HG03159 (cell line): Measurements from ENCODE around the gene SBK1.
A peak's percentile ranks its signal among the peaks of the same experiment; 100 is the strongest.
"Not testable (repeated sequence)": the region's sequence is repeated elsewhere in the genome, so short reads cannot be mapped to it uniquely, and the experiment has no call there.

Source experiments
- ATAC-seq: cut with Tn5 transposase; IDR thresholded peaks from one replicate; pipeline ENCODE4 v1.9.1; 2021; ENCODE audit warnings: mild to moderate bottlenecking, moderate library complexity; ENCODE audit not compliant: unreplicated experiment

The SBK1 gene

DNA sequence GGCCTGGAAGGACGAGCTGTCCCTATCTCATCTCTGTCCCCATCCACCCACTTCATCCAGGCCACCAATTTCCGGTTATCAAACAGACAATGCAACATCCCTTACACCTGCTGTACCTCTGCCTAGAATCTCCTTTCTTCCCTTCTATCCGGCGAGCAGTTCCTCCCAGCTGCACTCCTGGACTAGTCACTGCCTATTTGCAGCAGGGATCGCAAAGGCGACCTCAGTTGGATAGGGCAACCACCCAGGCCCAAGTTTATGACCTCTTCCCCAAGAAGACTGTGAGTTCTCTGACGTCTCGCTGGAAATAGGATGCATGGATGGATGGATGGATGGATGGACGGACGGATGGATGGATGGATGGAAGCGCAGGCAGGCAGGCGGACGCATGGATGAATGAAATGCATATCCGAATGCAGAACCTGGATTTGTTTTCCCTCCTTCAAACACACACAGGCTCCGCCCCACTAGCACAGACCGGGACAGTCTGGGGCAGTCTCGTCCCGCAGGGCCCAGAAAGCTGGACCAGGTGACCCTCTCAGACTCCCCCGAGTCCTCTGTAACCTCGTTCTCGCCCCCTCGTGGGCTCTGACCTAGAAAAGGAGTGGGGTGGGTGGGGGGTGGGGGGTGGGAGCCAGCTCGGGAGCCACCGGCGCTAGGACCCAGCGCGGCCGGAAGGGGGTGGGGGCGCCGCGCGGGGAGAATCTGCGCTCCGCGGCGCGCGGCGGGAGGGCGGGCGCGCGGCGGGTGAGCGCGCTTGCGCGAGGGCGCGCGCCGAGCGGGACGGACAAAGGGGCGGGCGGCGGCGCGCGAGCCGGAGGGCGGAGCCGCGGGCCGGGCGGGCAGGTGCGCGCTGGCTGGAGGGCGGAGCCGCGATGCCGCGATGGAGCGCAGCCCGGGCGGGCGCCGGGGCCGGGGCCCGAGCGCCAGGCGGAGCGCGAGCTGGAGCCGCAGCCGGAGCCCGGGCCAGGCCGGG is at the start of gene SBK1:
Gene SBK1 (plus strand): TSS at position 875 of the 976 bp plus-strand sequence. CDS start 24,867 bp downstream, outside the sequence.
- ATAC-seq = peak; percentile 86

DNA sequence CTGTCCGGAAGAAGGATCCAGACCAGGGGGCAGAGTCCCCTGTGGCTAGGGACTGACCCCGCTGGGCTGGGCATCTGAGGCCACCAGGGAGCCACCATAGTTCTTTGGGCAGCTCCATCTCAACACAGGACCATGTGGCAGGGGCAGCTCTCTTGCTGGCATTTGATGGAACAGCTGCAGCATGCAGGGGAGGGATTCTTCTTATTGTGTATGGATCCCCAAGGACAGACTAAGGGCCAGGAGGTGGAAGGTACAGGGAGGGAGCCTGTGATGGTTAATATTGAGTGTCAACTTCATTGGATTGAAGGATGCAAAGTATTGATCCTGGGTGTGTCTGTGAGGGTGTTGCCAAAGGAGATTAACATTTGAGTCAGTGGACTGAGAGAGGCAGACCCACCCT is 42.8 kb upstream of the SBK1 start:
- ATAC-seq = not testable (repeated sequence)

- ATAC-seq = no peak
Measured at GRCh38 chr16:28250999-28251398, 41.3 kb upstream of the SBK1 start.

- ATAC-seq = no peak
Measured at GRCh38 chr16:28254158-28254557, 38.2 kb upstream of the SBK1 start.

GRCh38 chr16:28255838-28256237 is 36.5 kb upstream of the SBK1 start:
- ATAC-seq = no peak

- no peak for ATAC-seq
Measured at GRCh38 chr16:28257256-28257655, 35.1 kb upstream of the SBK1 start.

DNA sequence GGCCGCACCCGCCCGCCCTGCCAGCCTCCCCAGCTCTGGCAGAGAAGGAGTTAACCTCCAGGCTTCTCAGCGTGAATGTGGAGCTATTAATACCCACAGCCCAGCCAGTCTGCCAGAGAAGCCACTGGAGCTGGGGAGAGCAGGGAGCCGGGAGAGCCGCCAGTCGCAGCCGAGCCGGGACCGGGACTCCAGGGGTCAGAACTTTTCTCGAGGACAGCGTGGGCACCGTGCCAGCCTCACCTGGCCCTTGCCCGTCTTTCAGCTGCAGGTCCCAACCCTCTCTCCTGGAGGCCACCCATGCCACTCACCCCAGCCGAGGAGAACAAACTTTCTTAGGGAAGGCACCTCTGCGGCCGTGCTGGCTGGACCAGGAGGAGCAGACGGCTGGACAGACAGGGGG is 33.8 kb upstream of the SBK1 start:
- ATAC-seq = no peak

DNA sequence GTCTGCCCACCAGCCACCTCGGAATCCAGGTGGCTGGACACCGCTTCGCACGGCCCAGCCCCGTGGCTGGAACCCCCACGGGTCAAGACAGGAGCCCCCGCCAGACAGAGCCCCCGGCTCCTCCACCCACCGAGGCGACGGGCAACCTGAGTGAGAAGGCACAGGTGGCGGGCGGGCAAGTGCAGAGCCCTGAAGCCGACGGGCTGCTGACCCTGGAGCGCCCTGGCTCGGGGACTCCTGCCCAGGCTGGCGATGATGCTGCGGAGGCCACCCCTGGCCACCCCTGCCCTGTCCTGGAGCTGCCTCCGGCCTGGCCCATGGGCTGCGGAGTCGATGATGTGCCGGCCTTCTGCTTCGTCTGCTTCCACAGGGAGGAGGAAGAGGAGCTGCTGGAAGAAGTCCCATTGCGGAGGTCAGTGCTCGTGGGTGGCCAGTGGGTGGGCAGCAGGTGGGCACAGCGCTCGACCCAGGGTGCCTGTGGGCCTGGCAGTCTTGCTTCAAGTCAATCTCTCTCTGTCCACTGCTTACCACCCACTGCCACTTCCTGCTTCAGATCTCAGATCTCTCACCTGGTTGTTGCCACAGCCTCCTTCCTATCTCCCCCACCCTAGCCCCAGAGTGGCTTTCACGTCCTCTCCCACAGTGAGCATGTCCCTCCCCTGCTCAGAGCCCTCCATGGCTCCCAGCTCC is 33.1 kb upstream of the SBK1 start:
- ATAC-seq = no peak

- no peak for ATAC-seq
Measured at GRCh38 chr16:28259781-28260150, 32.6 kb upstream of the SBK1 start.

- no peak for ATAC-seq
Measured at GRCh38 chr16:28260193-28260592, 32.1 kb upstream of the SBK1 start.

DNA sequence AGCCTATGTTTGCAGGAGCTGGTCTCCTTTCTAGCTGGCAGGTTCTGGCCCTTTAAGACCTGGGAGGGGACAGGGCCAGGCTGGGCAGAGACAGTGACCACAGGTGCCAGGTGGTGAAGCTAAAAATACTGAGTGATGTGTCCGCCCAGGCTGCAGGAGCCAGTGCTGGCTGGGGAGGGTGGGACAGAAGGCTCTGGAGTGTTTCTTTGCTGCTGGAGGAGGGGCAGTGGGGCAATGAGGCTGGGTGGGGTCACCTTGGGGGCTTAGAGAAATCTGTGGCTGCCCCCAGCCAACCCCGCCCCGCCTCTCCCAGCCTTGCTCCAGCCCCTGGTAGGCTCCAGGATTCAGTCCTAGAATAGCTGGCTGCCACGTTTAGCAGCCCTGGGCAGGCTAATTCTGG is 30.4 kb upstream of the SBK1 start:
- no peak for ATAC-seq

GRCh38 chr16:28263305-28263704 is 29.0 kb upstream of the SBK1 start:
- no peak for ATAC-seq

GRCh38 chr16:28264656-28265055 is 27.7 kb upstream of the SBK1 start:
- ATAC-seq = no peak

DNA sequence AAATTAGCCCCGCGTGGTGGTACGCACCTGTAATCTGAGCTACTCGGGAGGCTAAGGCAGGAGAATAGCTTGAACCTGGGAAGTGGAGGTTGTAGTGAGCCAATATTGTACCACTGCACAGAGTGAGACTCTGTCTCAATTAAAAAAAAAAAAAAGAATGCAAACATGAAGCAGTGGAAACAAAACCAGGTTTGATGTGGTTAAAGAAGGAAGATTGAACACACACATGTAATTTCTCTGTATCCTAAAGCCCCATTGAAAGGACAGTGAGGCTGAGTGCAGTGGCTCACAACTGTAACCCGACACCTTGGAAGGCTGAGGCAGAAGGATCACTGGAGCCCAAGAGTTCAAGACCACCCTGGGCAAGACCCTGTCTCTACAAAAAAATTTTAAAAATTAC is 26.5 kb upstream of the SBK1 start:
- no peak for ATAC-seq

GRCh38 chr16:28267356-28267755 is 25.0 kb upstream of the SBK1 start:
- ATAC-seq = no peak

DNA sequence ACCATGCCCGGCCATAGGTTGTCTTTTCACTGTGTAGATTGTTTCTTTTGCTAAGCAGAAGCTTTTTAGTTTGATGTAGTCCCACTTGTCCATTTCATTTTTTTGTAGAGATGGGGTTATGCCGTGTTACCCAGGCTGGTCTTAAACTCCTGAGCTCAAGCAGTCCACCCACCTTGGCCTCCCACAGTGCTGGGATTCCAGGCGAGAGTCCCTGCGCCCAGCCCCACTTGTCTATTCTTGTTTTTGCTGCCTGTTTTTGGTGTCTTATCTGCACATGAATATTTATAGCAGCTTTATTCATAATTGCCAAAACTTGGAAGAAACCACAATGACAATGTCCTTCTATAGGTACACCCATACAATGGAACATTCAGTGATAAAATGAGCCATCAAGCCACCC is 18.8 kb upstream of the SBK1 start:
- no peak for ATAC-seq

DNA sequence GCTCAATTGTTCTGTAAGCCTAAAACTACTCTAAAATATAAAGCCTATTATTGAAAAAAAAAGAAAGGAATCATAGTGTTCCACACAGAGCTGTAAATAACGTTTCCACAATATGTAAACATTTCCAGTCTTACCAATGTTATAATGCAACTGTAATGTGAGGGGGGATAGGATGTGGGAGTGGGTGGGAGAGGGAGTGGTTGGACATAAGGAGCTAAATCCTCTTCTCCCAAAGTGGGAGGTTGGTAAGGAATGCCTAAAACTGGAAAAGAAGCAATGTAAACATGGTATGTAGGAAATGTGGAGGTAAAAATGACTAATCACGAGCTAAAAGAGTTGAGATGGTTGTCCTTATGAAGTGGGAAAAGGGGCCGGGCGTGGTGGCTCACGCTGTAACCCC is 17.6 kb upstream of the SBK1 start:
- no peak for ATAC-seq

- ATAC-seq = no peak
Measured at GRCh38 chr16:28276301-28276700, 16.0 kb upstream of the SBK1 start.

DNA sequence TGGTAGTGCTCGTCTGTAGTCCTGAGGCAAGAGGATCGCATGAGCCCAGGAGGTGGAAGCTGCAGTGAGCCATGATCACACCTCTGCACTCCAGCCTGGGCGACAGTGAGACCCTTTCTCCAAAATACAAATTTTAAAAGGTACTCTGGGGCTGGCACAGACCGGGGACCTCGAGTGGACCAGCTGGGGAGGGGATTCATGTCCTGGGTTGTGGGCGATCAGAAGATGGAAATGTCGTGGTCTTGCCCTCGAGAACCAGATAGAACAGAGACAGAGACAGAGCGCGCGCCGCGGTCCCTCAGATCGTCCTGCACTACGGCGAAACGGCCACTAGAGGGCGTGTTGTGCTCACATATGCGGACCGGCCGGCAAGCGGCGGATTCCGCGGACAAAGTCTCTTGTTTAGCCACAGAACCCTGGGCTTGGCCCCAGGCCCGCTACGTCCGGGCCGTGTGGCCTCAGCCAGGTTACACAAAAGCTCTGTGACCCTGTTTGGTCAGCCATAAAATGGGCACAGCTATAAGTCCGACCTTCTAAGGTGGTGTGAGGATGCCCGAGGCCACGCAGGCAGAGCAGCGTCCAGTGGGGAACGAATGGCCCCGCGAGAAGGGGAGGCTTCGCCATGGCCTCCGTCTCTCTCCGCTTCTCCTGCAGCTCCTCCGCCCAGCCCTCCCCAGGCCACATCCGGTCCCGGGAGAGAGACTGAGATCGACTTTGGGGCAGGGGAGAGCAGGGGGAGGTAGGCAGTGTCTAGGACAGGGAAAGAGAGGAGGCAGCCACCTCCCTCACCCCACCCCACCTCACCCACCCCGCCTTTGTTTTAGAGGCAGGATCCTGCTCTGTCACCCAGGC is 14.6 kb upstream of the SBK1 start:
- ATAC-seq = no peak

DNA sequence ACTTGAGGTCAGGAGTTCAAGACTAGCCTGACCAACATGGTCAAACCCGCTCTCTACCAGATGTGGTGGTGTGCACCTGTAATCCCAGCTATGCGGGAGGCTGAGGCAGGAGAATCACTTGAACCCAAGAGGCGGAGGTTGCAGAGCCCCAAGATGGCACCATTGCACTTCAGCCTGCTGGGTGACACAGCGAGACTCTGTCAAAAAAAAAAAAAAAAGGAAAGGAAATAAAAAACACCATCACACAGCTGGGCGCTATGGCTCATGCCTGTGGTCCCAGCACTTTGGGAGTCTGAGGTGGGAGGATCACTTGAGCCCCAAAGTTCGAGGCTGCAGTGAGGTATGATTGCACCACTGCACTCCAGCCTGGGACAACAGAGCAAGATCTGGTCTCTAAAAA is 13.3 kb upstream of the SBK1 start:
- no peak for ATAC-seq
